NCI-H128 (cell line): Measurements from ENCODE around the gene CDH4.

ENCODE experiments used
- DNase-seq: peaks from one replicate; lab custom pipeline; 2025; ENCODE audit not compliant: unreplicated experiment; lab: John Stamatoyannopoulos, UW

CDH4 gene

GRCh38 chr20:61483336-61484067, 231.4 kb downstream of the CDH4 start:
- no peak for DNase-seq

- DNase-seq: no peak
Measured at GRCh38 chr20:61486198-61486597, 234.1 kb downstream of the CDH4 start.

- no peak for DNase-seq
Measured at GRCh38 chr20:61487346-61487996, 235.4 kb downstream of the CDH4 start.

GRCh38 chr20:61487997-61488371, 235.9 kb downstream of the CDH4 start:
- no peak for DNase-seq

GRCh38 chr20:61490721-61491120, 238.7 kb downstream of the CDH4 start:
- DNase-seq: no peak

- DNase-seq: no peak
Measured at GRCh38 chr20:61492065-61492464, 240.0 kb downstream of the CDH4 start.

- DNase-seq: no peak
Measured at GRCh38 chr20:61493798-61494305, 241.8 kb downstream of the CDH4 start.

- DNase-seq: no peak
Measured at GRCh38 chr20:61494763-61495575, 242.9 kb downstream of the CDH4 start.

- no peak for DNase-seq
Measured at GRCh38 chr20:61497029-61497627, 245.1 kb downstream of the CDH4 start.

GRCh38 chr20:61499859-61500554, 247.9 kb downstream of the CDH4 start:
- DNase-seq: no peak

GRCh38 chr20:61500791-61501321, 248.8 kb downstream of the CDH4 start:
- DNase-seq: no peak

- DNase-seq: no peak
Measured at GRCh38 chr20:61502433-61502832, 250.4 kb downstream of the CDH4 start.

GRCh38 chr20:61503106-61503505, 251.0 kb downstream of the CDH4 start:
- no peak for DNase-seq

GRCh38 chr20:61505508-61505907, 253.4 kb downstream of the CDH4 start:
- no peak for DNase-seq

GRCh38 chr20:61507778-61508177, 255.7 kb downstream of the CDH4 start:
- DNase-seq: no peak

- no peak for DNase-seq
Measured at GRCh38 chr20:61508301-61509096, 256.4 kb downstream of the CDH4 start.

- no peak for DNase-seq
Measured at GRCh38 chr20:61510778-61511330, 258.8 kb downstream of the CDH4 start.

GRCh38 chr20:61512475-61512874, 260.4 kb downstream of the CDH4 start:
- no peak for DNase-seq
